ENCODE results near the gene BMP8B. TPM values are rescaled to one million over a fixed set of nuclear protein-coding genes. Genes with fewer than 3 reads are reported as not detected.

Gene BMP8B
- total and polyA plus RNA-seq, 8 donors = 1.4 to 6.4 (median 3.5) TPM

GRCh38 chr1:39755965-39756659 is 32.6 kb downstream of the BMP8B start:
- intact Hi-C loops (cut with DNase I) = no loop called here
- H3K4me3 ChIP-seq = no peak overlapping the region
- no peak for FAIRE-seq
- TF ChIP-seq, protein P1, sequence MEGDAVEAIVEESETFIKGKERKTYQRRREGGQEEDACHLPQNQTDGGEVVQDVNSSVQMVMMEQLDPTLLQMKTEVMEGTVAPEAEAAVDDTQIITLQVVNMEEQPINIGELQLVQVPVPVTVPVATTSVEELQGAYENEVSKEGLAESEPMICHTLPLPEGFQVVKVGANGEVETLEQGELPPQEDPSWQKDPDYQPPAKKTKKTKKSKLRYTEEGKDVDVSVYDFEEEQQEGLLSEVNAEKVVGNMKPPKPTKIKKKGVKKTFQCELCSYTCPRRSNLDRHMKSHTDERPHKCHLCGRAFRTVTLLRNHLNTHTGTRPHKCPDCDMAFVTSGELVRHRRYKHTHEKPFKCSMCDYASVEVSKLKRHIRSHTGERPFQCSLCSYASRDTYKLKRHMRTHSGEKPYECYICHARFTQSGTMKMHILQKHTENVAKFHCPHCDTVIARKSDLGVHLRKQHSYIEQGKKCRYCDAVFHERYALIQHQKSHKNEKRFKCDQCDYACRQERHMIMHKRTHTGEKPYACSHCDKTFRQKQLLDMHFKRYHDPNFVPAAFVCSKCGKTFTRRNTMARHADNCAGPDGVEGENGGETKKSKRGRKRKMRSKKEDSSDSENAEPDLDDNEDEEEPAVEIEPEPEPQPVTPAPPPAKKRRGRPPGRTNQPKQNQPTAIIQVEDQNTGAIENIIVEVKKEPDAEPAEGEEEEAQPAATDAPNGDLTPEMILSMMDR (IDR thresholded peaks at IDR 0.05) = no peak
- 80 to 82% methylated on average over 9 of the region's 9 CpGs for WGBS, 2 donors
- peaks cover 8 to 50% (median 24%) of the 10 kb centered on the region in 3 donors for H3K36me3 ChIP-seq
- H3K27me3 ChIP-seq = no peaks in the 10 kb centered on the region
- DNase-seq = no peak
- no peaks in the 10 kb centered on the region for H3K9me3 ChIP-seq
- no peak for ATAC-seq
- no peak overlapping the region for H3K27ac ChIP-seq
- no peaks in the 10 kb centered on the region for H3K4me1 ChIP-seq

DNA sequence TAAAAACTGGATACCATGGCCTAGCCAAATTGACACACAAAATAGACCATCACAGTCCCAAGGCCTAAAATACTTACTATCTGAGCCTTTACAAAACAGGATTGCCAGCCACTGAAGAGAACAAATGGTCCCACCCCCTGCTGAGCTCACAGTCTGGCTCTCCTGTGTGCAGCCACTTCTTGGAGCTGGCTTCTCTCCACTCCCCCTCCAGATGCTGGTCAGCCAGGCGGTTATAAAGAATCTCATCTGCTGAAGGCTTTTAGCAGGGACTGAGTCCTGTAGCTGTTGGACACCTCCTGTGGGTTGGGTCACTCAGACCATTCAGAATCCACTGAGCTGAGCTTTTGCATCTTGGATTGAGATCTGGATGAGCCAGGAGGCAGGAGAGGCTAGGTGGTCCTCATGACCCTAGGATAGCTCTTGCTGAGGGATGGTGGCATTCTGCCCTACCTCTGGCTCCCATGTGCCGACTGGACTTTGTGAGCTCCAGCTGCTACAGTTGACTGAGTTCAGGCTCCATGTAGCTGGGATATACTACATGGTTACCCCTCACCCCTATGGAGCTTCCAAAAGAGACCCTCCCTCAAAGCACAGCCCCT is 33.7 kb downstream of the BMP8B start:
- Histone ChIP-seq H3K27me3 (no peaks in the 10 kb centered on the region), H3K4me3 (no peak overlapping the region), H3K36me3 (peaks cover 8 to 61% (median 35%) of the 10 kb centered on the region in 3 donors), H3K27ac (no peak overlapping the region), H3K4me1 (no peaks in the 10 kb centered on the region), H3K9me3 (no peaks in the 10 kb centered on the region)
- peak in 1 of 4 donors; percentile 43 for ATAC-seq
- TF ChIP-seq, protein P1 (IDR thresholded peaks at IDR 0.05) = no peak
- no peak for FAIRE-seq
- no peak for DNase-seq
- intact Hi-C loops (cut with DNase I) = no loop called here
- WGBS, 2 donors = 83 to 92% methylated on average over 2 of the region's 2 CpGs

DNA sequence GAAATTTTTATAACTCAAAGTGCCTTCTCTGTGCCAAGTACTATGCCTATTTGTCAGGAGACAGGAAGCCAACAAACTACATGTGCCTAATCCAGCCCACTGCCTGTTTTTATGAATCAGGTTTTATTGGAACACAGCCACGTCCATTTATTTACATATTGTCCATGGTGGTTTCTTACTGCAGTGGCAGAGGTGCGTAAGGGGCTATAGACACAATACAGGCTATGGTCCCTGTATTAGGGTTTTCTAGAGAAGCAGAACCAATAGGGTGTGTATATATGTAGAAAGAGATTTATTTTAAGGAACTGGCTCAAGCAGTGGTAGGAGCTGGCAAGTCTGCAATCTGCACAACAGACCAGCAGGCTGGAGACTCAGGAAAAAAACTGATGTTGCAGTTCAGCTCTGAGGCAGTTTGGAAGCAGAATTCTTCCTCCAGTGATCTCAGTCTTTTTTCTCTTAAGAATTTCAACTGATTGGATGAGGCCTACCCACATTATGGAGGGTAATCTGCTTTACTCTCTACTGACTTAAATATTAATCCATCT is 34.6 kb downstream of the BMP8B start:
- Histone ChIP-seq H3K4me3 (no peak overlapping the region), H3K36me3 (peaks cover 8 to 67% (median 38%) of the 10 kb centered on the region in 3 donors), H3K9me3 (no peaks in the 10 kb centered on the region), H3K4me1 (no peaks in the 10 kb centered on the region), H3K27me3 (no peaks in the 10 kb centered on the region), H3K27ac (no peak overlapping the region)
- intact Hi-C loops (cut with DNase I) = no loop called here
- WGBS, 2 donors = 50 to 63% methylated on average over 2 of the region's 2 CpGs
- FAIRE-seq (no peak), DNase-seq (no peak), ATAC-seq (peak in 2 of 4 donors; percentile 22 to 25)
- TF ChIP-seq, protein P1 (IDR thresholded peaks at IDR 0.05) = no peak

GRCh38 chr1:39753132-39754025 is 35.3 kb downstream of the BMP8B start:
- DNase-seq = no peak

More at GRCh38 chr1:39753132-39754025, 35.3 kb downstream of the BMP8B start:
- H3K4me1 ChIP-seq = no peaks in the 10 kb centered on the region
- intact Hi-C loops (cut with DNase I) = no loop called here
- TF ChIP-seq, protein P1 (IDR thresholded peaks at IDR 0.05) = no peak
- FAIRE-seq = no peak
- H3K36me3 ChIP-seq = peaks cover 8 to 70% (median 45%) of the 10 kb centered on the region in 3 donors
- H3K9me3 ChIP-seq = no peaks in the 10 kb centered on the region
- ATAC-seq = peak in 2 of 4 donors; percentile 11 to 13
- no peaks in the 10 kb centered on the region for H3K27me3 ChIP-seq
- WGBS, 2 donors = 91 to 92% methylated on average over 16 of the region's 16 CpGs
- no peak overlapping the region for H3K4me3 ChIP-seq
- H3K27ac ChIP-seq = no peak overlapping the region

All from pancreas (tissue), 10 donors.